Prostate gland (tissue), 2 donors: ENCODE data around the gene SMYD3. TPM values are rescaled to one million over a fixed set of nuclear protein-coding genes. Genes with fewer than 3 reads are reported as not detected.

Experiments used
- DNase-seq: peaks from one replicate; pipeline ENCODE4 v3.0.0-alpha.2; 2019; ENCODE audit warnings: low spot score
- H3K27ac ChIP-seq, 2 donors: fragments of 200-600 bp; sonication (generic); 2 replicates each; pipeline ENCODE4 v1.5.1; 2017 to 2019
- H3K27me3 ChIP-seq: fragments of 200-600 bp; sonication (generic); replicated peaks from 2 replicates; pipeline ENCODE4 v1.5.1; 2019; ENCODE audit not compliant: insufficient read depth
- H3K36me3 ChIP-seq, 2 donors: fragments of 200-600 bp; sonication (generic); 1 replicate in 1 of 2; 2 replicates in 1 of 2; pipeline versions ENCODE4 v1.5.1 to v1.8.1; 2017 to 2019
- H3K4me1 ChIP-seq: fragments of 200-600 bp; sonication (generic); replicated peaks from 2 replicates; pipeline ENCODE4 v1.5.1; 2019
- H3K4me3 ChIP-seq, 2 donors: fragments of 200-600 bp; sonication (generic); 2 replicates each; pipeline ENCODE4 v1.5.1; 2017 to 2019
- H3K9me3 ChIP-seq: fragments of 200-600 bp; sonication (generic); 2 replicates; pipeline ENCODE4 v1.5.1; 2017
- POLR2A ChIP-seq: fragments of 450-650 bp; IDR thresholded peaks from one replicate; pipeline ENCODE4 v1.6.1; 2016; ENCODE audit warnings: antibody characterized with exemption, mild to moderate bottlenecking
- POLR2AphosphoS5 ChIP-seq: sonication (generic); formaldehyde crosslinking; IDR thresholded peaks from one replicate; pipeline ENCODE4 v1.6.1; 2017; ENCODE audit warnings: antibody characterized with exemption
- WGBS: methylation state at CpG from one replicate; pipeline ENCODE4 v1.1.5; 2018; 5-methylcytosine and 5-hydroxymethylcytosine counted together
- intact Hi-C: fragments of 100-400 bp; cut with DNase I; formaldehyde crosslinking; loops from one replicate; pipeline ENCODE4 v1.14.2; 2022
- total RNA-seq, 2 donors: library from RNA; depleted of rRNA; stranded (reverse); fragments of >200 nt; gene quantifications; one replicate each; pipeline ENCODE4 v1.1.0, GENCODE V29; 2016
- TF ChIP-seq, protein P1 (sequence below), 4 experiments: fragments of 200-600 bp in 2 of 4; fragments of 450-650 bp in 2 of 4; sonication (generic) in 2 of 4; IDR thresholded peaks; 1 replicate in 3 of 4; 2 replicates in 1 of 4; pipeline ENCODE4 v1.5.1; 2016 to 2019; ENCODE audit warnings: antibody characterized with exemption in 4 of 4, mild to moderate bottlenecking in 2 of 4, moderate library complexity in 2 of 4

SMYD3 gene
- total RNA-seq, 2 donors from 2014 or later: 19.8 to 23.9 TPM

DNA sequence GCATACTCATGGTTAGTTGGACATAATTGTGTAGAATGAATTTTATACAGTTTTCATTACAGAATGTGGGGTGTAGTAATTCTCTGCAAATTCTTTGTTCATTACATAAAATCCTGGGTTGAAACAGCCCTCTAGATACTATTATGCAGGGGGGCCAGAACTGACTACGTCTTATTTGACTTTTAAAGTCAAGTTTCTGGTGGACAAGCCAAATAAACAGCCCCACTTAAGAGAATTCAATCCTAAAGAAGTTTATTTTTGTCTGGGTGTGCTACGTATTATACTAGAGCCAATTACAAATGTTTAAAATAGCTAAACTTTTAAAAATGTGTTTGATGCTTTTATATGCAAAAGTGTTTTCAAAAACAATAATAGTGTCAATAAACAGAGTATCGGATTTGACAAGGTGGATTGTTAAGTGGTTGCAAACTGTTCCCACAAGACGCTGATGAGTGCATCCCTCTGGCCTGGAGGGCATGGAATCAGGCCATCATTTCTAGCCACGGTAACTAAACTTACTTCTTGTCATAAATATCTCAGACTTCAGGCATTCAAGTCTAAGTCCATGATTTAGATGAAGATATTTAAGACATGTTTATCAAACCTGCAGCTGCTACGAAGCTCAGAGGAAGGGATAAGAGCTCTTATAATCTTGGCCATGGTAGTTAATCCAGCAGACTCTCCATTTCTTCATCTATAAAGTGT is 706.0 kb downstream of the SMYD3 start:
- Histone ChIP-seq H3K9me3 (no peaks in the 10 kb centered on the region), H3K4me3 (no peak overlapping the region), H3K4me1 (no peaks in the 10 kb centered on the region), H3K27ac (no peak overlapping the region), H3K27me3 (no peaks in the 10 kb centered on the region), H3K36me3 (no peaks in the 10 kb centered on the region)
- TF ChIP-seq POLR2AphosphoS5: peak; percentile 47
- TF ChIP-seq, protein P1, sequence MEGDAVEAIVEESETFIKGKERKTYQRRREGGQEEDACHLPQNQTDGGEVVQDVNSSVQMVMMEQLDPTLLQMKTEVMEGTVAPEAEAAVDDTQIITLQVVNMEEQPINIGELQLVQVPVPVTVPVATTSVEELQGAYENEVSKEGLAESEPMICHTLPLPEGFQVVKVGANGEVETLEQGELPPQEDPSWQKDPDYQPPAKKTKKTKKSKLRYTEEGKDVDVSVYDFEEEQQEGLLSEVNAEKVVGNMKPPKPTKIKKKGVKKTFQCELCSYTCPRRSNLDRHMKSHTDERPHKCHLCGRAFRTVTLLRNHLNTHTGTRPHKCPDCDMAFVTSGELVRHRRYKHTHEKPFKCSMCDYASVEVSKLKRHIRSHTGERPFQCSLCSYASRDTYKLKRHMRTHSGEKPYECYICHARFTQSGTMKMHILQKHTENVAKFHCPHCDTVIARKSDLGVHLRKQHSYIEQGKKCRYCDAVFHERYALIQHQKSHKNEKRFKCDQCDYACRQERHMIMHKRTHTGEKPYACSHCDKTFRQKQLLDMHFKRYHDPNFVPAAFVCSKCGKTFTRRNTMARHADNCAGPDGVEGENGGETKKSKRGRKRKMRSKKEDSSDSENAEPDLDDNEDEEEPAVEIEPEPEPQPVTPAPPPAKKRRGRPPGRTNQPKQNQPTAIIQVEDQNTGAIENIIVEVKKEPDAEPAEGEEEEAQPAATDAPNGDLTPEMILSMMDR (IDR thresholded peaks at IDR 0.05): no peak
- no peak for DNase-seq
- 40% methylated on average over 6 of the region's 6 CpGs for WGBS
- intact Hi-C loops: loop anchor here (10.0 kb wide), 1 partner anchor 164 kb away; no protein-coding TSS in a partner anchor

DNA sequence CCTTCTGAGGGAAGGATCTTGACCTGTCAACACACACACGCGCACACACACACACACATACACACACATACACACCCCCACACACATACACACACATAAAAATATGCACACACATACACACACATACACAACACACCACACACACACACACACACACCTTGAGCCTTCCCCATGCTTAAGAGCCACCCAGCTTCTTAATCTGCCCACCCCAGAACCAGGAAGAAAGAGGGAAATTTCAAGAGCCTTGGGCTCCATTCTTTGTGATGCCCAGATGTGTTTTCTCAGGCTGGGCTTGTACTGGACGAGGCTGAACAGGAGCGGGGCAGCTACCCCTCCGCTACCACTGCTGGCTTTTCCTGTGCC is 708.7 kb downstream of the SMYD3 start:
- TF ChIP-seq, protein P1 (IDR thresholded peaks at IDR 0.05): no peak
- TF ChIP-seq POLR2AphosphoS5 (no peak), POLR2A (no peak)
- Histone ChIP-seq H3K27ac (no peak overlapping the region), H3K9me3 (no peaks in the 10 kb centered on the region), H3K27me3 (no peaks in the 10 kb centered on the region), H3K4me1 (no peaks in the 10 kb centered on the region), H3K4me3 (no peak overlapping the region), H3K36me3 (no peaks in the 10 kb centered on the region)
- WGBS: 69% methylated on average over 5 of the region's 5 CpGs
- intact Hi-C loops: no loop called here
- DNase-seq: no peak

DNA sequence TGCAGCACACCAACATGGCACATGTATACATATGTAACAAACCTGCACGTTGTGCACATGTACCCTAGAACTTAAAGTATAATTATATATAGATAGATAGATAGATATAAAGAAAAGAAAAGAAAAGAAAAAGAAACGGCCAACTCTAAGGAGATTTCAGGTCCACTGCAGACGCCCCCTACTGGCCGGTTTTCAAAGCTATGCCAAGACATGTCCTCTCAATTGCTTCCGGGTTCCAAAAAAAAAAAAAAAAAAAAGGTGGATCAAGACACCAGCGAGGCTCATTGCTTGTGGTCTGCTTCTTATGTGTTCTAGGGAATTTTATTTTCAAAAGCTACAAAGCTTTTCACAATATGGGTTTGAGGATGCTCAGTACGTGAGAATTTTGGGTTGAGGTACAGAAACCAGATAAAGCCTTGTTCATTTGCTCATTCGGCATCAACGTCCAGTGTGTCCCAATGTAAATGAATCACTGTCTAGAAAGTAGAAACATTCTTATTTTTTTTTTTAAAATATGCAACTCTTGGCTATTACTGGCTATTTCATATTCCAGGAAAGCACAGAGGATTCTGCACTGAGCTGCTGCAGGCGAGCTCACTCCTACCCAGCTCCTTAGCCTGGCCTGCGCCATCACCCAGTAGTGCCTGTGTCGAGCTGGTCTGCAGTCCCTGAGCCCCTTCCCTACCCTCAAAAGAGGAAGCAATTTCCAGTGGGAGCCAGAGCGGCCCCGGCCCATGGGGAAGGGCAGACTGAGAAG is 709.3 kb downstream of the SMYD3 start:
- no peaks in the 10 kb centered on the region for H3K27me3 ChIP-seq
- no peaks in the 10 kb centered on the region for H3K36me3 ChIP-seq
- TF ChIP-seq, protein P1 (IDR thresholded peaks at IDR 0.05): no peak
- no peak for TF ChIP-seq POLR2A
- no peak for TF ChIP-seq POLR2AphosphoS5
- H3K9me3 ChIP-seq: no peaks in the 10 kb centered on the region
- H3K4me1 ChIP-seq: no peaks in the 10 kb centered on the region
- DNase-seq: no peak
- intact Hi-C loops: no loop called here
- no peak overlapping the region for H3K4me3 ChIP-seq
- no peak overlapping the region for H3K27ac ChIP-seq
- 72% methylated on average over 14 of the region's 14 CpGs for WGBS

DNA sequence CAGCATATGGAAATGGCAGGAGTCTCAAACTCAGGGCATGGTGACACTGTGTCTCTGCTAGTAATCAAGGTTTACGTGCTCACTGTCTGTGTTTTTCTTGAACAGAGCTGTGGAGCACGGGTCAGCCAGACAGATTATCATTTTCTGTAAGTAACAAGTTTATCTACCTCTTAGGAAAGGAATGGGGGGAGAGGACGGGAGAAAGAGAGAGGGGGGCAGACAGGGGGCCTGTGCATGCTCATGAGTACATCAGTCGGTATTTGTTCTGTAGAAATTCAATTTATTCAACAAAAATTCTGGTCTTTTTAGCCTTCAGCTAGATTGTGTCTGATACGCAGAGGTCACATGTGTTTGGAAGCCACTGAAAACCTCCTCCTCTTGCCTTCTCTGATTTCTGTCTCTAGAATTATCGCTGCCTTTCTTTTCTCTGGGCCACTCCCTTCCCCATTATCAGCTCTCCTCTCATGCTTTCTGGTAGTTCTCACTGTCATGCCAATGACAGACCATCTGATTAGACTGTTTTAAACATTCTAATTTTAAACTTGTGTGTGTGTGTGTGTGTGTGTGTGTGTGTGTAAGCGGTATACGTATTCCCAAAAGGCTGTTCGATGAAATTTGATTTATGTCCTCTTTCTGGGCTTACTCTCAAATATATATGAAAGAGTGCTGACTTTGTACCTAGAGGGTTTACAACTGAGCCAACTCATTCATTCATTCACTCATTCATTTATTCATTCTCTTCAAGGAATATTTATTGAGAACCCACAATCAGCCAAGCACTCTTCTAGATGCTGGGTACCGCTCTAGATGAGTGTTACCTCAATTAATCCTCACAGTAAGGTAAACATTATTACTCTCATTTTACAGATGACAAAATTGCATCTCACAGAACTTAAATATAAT is 715.4 kb downstream of the SMYD3 start:
- intact Hi-C loops: no loop called here
- no peak overlapping the region for H3K4me3 ChIP-seq
- no peak for TF ChIP-seq POLR2AphosphoS5
- TF ChIP-seq POLR2A: no peak
- TF ChIP-seq, protein P1 (IDR thresholded peaks at IDR 0.05): no peak
- no peaks in the 10 kb centered on the region for H3K27me3 ChIP-seq
- H3K27ac ChIP-seq: no peak overlapping the region
- no peaks in the 10 kb centered on the region for H3K36me3 ChIP-seq
- H3K4me1 ChIP-seq: no peaks in the 10 kb centered on the region
- no peaks in the 10 kb centered on the region for H3K9me3 ChIP-seq
- 75% methylated on average over 10 of the region's 10 CpGs for WGBS
- DNase-seq: no peak
